SK-N-SH treated with all-trans-retinoic acid at 6 μM for 48 hours (cell line): ENCODE measurements around the gene DUSP5.

Source experiments
- ARNTL ChIP-seq: fragments of 450-650 bp; formaldehyde crosslinking; IDR thresholded peaks from 2 replicates; pipeline ENCODE4 v1.5.0; 2020; ENCODE audit warnings: low read depth, mild to moderate bottlenecking, moderate library complexity, borderline replicate concordance
- BACH2 ChIP-seq: fragments of 250-450 bp; sonication (Bioruptor Pico); IDR thresholded peaks from 2 replicates; pipeline ENCODE4 v1.9.0; 2021; ENCODE audit warnings: mild to moderate bottlenecking, borderline replicate concordance
- CSDC2 ChIP-seq: fragments of 250-450 bp; sonication (Bioruptor Pico); IDR thresholded peaks from 2 replicates; pipeline ENCODE4 v1.5.0; 2020; ENCODE audit warnings: mild to moderate bottlenecking, moderate library complexity
- ESRRG ChIP-seq: fragments of 250-450 bp; sonication (Bioruptor Pico); IDR thresholded peaks from 2 replicates; pipeline ENCODE4 v1.6.1; 2021; ENCODE audit warnings: mild to moderate bottlenecking
- SNAI2 ChIP-seq: fragments of 250-450 bp; sonication (Bioruptor Pico); IDR thresholded peaks from 2 replicates; pipeline ENCODE4 v1.5.0; 2020; ENCODE audit warnings: mild to moderate bottlenecking, moderate library complexity
- ZFP3 ChIP-seq: fragments of 250-450 bp; sonication (Bioruptor Pico); IDR thresholded peaks from 2 replicates; pipeline ENCODE4 v1.5.0; 2020; ENCODE audit warnings: mild to moderate bottlenecking, moderate library complexity
- ZNF565 ChIP-seq: fragments of 450-650 bp; formaldehyde crosslinking; conservative IDR thresholded peaks from 2 replicates; pipeline ENCODE4 v1.5.0; 2020; ENCODE audit warnings: low read depth, mild to moderate bottlenecking, moderate library complexity

GRCh38 chr10:110505130-110505770 lies 7.5 kb downstream of the DUSP5 start:
- no peak for TF ChIP-seq ZNF565 (CRISPR knock-in tag)
- no peak for TF ChIP-seq ARNTL (CRISPR knock-in tag)
- TF ChIP-seq CSDC2 (CRISPR knock-in tag) = no peak
- no peak for TF ChIP-seq SNAI2
- no peak for TF ChIP-seq ESRRG (CRISPR knock-in tag)
- no peak for TF ChIP-seq ZFP3 (CRISPR knock-in tag)
- no peak for TF ChIP-seq BACH2
